ENCODE results near the gene UMAD1.
"Not testable (repeated sequence)": the region's sequence is repeated elsewhere in the genome, so short reads cannot be mapped to it uniquely, and the experiment has no call there.

Gene UMAD1

GRCh38 chr7:7795630-7796121, 155.1 kb downstream of the UMAD1 start:
- no peak for DNase-seq (ENCODE audit: low read depth, low spot score)

GRCh38 chr7:7798510-7798909, 158.0 kb downstream of the UMAD1 start:
- DNase-seq (ENCODE audit: low read depth, low spot score): no peak

GRCh38 chr7:7799138-7799537, 158.6 kb downstream of the UMAD1 start:
- DNase-seq (ENCODE audit: low read depth, low spot score): no peak

- DNase-seq (ENCODE audit: low read depth, low spot score): no peak
Measured at GRCh38 chr7:7802531-7802930, 162.0 kb downstream of the UMAD1 start.

- DNase-seq (ENCODE audit: low read depth, low spot score): no peak
Measured at GRCh38 chr7:7803715-7804178, 163.2 kb downstream of the UMAD1 start.

- not testable (repeated sequence) for DNase-seq (ENCODE audit: low read depth, low spot score)
Measured at GRCh38 chr7:7804822-7805221, 164.3 kb downstream of the UMAD1 start.

GRCh38 chr7:7805511-7806153, 165.1 kb downstream of the UMAD1 start:
- DNase-seq (ENCODE audit: low read depth, low spot score): no peak

- no peak for DNase-seq (ENCODE audit: low read depth, low spot score)
Measured at GRCh38 chr7:7808156-7808555, 167.6 kb downstream of the UMAD1 start.

GRCh38 chr7:7808626-7809025, 168.1 kb downstream of the UMAD1 start:
- DNase-seq (ENCODE audit: low read depth, low spot score): no peak

- no peak for DNase-seq (ENCODE audit: low read depth, low spot score)
Measured at GRCh38 chr7:7810380-7810779, 169.8 kb downstream of the UMAD1 start.

- DNase-seq (ENCODE audit: low read depth, low spot score): no peak
Measured at GRCh38 chr7:7810826-7811225, 170.3 kb downstream of the UMAD1 start.

- no peak for DNase-seq (ENCODE audit: low read depth, low spot score)
Measured at GRCh38 chr7:7812112-7812511, 171.6 kb downstream of the UMAD1 start.

- no peak for DNase-seq (ENCODE audit: low read depth, low spot score)
Measured at GRCh38 chr7:7815395-7815794, 174.8 kb downstream of the UMAD1 start.

GRCh38 chr7:7816084-7816483, 175.5 kb downstream of the UMAD1 start:
- DNase-seq (ENCODE audit: low read depth, low spot score): no peak

GRCh38 chr7:7816816-7817536, 176.4 kb downstream of the UMAD1 start:
- DNase-seq (ENCODE audit: low read depth, low spot score): no peak

GRCh38 chr7:7817748-7818147, 177.2 kb downstream of the UMAD1 start:
- DNase-seq (ENCODE audit: low read depth, low spot score): no peak

- DNase-seq (ENCODE audit: low read depth, low spot score): not testable (repeated sequence)
Measured at GRCh38 chr7:7818179-7818578, 177.6 kb downstream of the UMAD1 start.

GRCh38 chr7:7819442-7820247, 179.1 kb downstream of the UMAD1 start:
- no peak for DNase-seq (ENCODE audit: low read depth, low spot score)

- no peak for DNase-seq (ENCODE audit: low read depth, low spot score)
Measured at GRCh38 chr7:7820409-7820808, 179.9 kb downstream of the UMAD1 start.

GRCh38 chr7:7820939-7821338, 180.4 kb downstream of the UMAD1 start:
- DNase-seq (ENCODE audit: low read depth, low spot score): no peak

GRCh38 chr7:7821517-7821916, 181.0 kb downstream of the UMAD1 start:
- no peak for DNase-seq (ENCODE audit: low read depth, low spot score)

- DNase-seq (ENCODE audit: low read depth, low spot score): not testable (repeated sequence)
Measured at GRCh38 chr7:7825294-7825693, 184.7 kb downstream of the UMAD1 start.
